ENCODE results near the gene GIMAP1. TPM values are rescaled to one million over a fixed set of nuclear protein-coding genes. Genes with fewer than 3 reads are reported as not detected.

Gene GIMAP1
- total and polyA plus RNA-seq, 8 donors: 0.39 to 2.0 (median 1.1) TPM

GRCh38 chr7:150737265-150738055 lies 21.0 kb downstream of the GIMAP1 start, which contains the start of gene GIMAP5:
Gene GIMAP5, plus strand, starts transcription at chr7:150737418. Its CDS starts 3,467 bp downstream, at chr7:150740885.
- 40 to 48% methylated on average over 14 of the region's 14 CpGs for WGBS, 2 donors
- no peak for DNase-seq
- intact Hi-C loops (cut with DNase I): no loop called here
- Histone ChIP-seq H3K9me3 (no peaks in the 10 kb centered on the region), H3K4me1 (no peaks in the 10 kb centered on the region), H3K27ac (peak within 1 kb of the TSS in 2 of 4 donors; percentile 28 to 44), H3K4me3 (peak within 1 kb of the TSS in 1 of 4 donors; percentile 34), H3K36me3 (no peaks in the 10 kb centered on the region), H3K27me3 (peaks cover 0 to 4% (median 0%) of the 10 kb centered on the region in 4 donors)
- no peak for TF ChIP-seq CTCF (IDR thresholded peaks at IDR 0.05)
- ATAC-seq: peak in 2 of 4 donors; percentile 52 to 67
- FAIRE-seq: no peak

- 63 to 70% methylated on average over 5 of the region's 5 CpGs for WGBS, 2 donors
- Histone ChIP-seq H3K27ac (peak overlapping the region in 2 of 4 donors; percentile 28 to 44), H3K4me1 (no peaks in the 10 kb centered on the region), H3K4me3 (peak overlapping the region in 2 of 4 donors; percentile 12 to 34), H3K9me3 (no peaks in the 10 kb centered on the region), H3K27me3 (peaks cover 0 to 4% (median 0%) of the 10 kb centered on the region in 4 donors), H3K36me3 (no peaks in the 10 kb centered on the region)
- intact Hi-C loops (cut with DNase I): no loop called here
- no peak for TF ChIP-seq CTCF (IDR thresholded peaks at IDR 0.05)
- FAIRE-seq (no peak), DNase-seq (no peak), ATAC-seq (no peak)
Observed at GRCh38 chr7:150738092-150738491, 21.7 kb downstream of the GIMAP1 start.

GRCh38 chr7:150738591-150739001 lies 22.2 kb downstream of the GIMAP1 start:
- WGBS, 2 donors: 58 to 63% methylated on average over 5 of the region's 5 CpGs
- no peak overlapping the region for H3K27ac ChIP-seq
- DNase-seq: no peak
- intact Hi-C loops (cut with DNase I): no loop called here
- H3K36me3 ChIP-seq: no peaks in the 10 kb centered on the region
- ATAC-seq: peak; percentile 17 to 44 (median 32)
- peak overlapping the region in 2 of 4 donors; percentile 12 to 34 for H3K4me3 ChIP-seq
- no peaks in the 10 kb centered on the region for H3K9me3 ChIP-seq
- no peak for TF ChIP-seq CTCF (IDR thresholded peaks at IDR 0.05)
- no peaks in the 10 kb centered on the region for H3K4me1 ChIP-seq
- peaks cover 0 to 4% (median 0%) of the 10 kb centered on the region in 4 donors for H3K27me3 ChIP-seq
- FAIRE-seq: no peak

- no peak for TF ChIP-seq CTCF (IDR thresholded peaks at IDR 0.05)
- H3K9me3 ChIP-seq: no peaks in the 10 kb centered on the region
- peak overlapping the region in 1 of 4 donors; percentile 34 for H3K4me3 ChIP-seq
- DNase-seq (no peak), ATAC-seq (peak; percentile 64 to 88 (median 70)), FAIRE-seq (no peak)
- H3K27ac ChIP-seq: no peak overlapping the region
- H3K27me3 ChIP-seq: peaks cover 0 to 4% (median 0%) of the 10 kb centered on the region in 4 donors
- intact Hi-C loops (cut with DNase I): no loop called here
- H3K36me3 ChIP-seq: no peaks in the 10 kb centered on the region
- no peaks in the 10 kb centered on the region for H3K4me1 ChIP-seq
Observed at GRCh38 chr7:150739033-150739432, 22.6 kb downstream of the GIMAP1 start.

GRCh38 chr7:150740053-150740452 lies 23.6 kb downstream of the GIMAP1 start:
- H3K27ac ChIP-seq: no peak overlapping the region
- WGBS, 2 donors: 75% methylated on average over 10 of the region's 10 CpGs
- intact Hi-C loops (cut with DNase I): loop anchor here in 1 of 3 donors (10.0 kb wide), 1 partner anchor 285 kb away; the partner anchor contains the start of gene GIMAP8
- H3K27me3 ChIP-seq: peaks cover 0 to 4% (median 0%) of the 10 kb centered on the region in 4 donors
- no peaks in the 10 kb centered on the region for H3K36me3 ChIP-seq
- no peaks in the 10 kb centered on the region for H3K9me3 ChIP-seq
- TF ChIP-seq CTCF (IDR thresholded peaks at IDR 0.05): no peak
- H3K4me3 ChIP-seq: peak overlapping the region in 1 of 4 donors; percentile 4
- FAIRE-seq: no peak
- ATAC-seq: no peak
- no peak for DNase-seq
- H3K4me1 ChIP-seq: no peaks in the 10 kb centered on the region
